Astrocyte of the spinal cord (primary cell): ENCODE measurements around the gene UBL4A.

ENCODE experiments used
- DNase-seq: peaks from one replicate; pipeline ENCODE4 v3.0.0; 2011; ENCODE audit warnings: low read depth, low spot score
- H3K4me3 ChIP-seq: 2 replicates; pipeline ENCODE4 v1.5.1; 2011; ENCODE audit warnings: low read depth, mild to moderate bottlenecking, low read length, moderate library complexity
- in situ Hi-C: cut with HindIII; loops from 2 replicates; pipeline ENCODE4 v1.10.0; 2017; ENCODE audit warnings: low sequenced_read_pairs
- TF ChIP-seq, protein P1 (sequence below): IDR thresholded peaks from 2 replicates; pipeline ENCODE4 v1.5.1; 2012; ENCODE audit warnings: low read depth, mild to moderate bottlenecking, low read length, inconsistent platforms

Gene UBL4A

DNA sequence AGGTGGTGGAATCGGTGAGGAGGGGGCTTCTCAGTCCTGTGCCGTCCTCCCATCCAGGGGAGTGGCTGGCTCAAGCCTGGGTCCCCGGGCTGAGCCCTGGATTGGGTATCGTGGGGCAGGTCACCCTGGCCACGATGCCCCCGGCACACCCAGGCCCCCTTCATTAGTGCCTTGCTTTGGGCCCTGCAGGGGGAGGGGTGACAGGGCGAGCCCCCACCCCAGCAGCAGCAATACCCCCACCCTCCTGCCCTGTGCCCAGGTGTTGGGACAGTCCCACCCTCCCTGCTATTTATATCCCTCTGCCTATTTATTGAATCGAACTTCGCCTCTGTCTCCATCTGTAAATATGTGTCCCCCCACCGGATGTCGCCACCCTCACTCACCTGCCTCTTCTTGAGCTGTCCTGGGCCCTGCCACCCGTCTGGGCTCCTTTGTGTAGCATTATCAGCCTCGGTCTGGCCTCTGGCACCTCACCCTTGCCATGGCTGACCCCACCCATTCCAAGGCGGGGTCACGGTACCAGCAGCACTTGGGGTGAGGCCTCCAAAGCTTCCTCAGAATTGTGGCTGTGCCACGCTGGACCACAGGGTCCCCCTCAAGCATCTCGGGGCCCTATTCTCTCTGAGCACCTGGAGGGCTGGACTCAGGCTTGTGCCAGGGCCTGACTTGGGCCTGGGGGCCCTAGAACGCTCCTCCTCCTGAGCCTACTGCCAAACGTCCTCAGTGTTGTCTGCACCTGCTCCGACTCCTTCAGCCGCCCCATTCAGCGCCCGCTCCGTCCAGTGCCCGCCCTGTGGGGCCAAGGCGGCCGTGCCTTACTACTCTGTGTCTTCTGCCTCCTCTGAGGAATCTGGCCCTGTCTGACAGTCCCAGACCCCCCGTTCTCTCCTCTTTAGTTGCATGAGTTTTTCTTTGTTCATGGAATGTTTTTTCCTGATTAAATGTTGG is 13.5 kb downstream of the UBL4A start:
- TF ChIP-seq, protein P1, sequence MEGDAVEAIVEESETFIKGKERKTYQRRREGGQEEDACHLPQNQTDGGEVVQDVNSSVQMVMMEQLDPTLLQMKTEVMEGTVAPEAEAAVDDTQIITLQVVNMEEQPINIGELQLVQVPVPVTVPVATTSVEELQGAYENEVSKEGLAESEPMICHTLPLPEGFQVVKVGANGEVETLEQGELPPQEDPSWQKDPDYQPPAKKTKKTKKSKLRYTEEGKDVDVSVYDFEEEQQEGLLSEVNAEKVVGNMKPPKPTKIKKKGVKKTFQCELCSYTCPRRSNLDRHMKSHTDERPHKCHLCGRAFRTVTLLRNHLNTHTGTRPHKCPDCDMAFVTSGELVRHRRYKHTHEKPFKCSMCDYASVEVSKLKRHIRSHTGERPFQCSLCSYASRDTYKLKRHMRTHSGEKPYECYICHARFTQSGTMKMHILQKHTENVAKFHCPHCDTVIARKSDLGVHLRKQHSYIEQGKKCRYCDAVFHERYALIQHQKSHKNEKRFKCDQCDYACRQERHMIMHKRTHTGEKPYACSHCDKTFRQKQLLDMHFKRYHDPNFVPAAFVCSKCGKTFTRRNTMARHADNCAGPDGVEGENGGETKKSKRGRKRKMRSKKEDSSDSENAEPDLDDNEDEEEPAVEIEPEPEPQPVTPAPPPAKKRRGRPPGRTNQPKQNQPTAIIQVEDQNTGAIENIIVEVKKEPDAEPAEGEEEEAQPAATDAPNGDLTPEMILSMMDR: no peak
- in situ Hi-C loops: no loop called here
- H3K4me3 ChIP-seq: no peak overlapping the region
- DNase-seq: no peak

DNA sequence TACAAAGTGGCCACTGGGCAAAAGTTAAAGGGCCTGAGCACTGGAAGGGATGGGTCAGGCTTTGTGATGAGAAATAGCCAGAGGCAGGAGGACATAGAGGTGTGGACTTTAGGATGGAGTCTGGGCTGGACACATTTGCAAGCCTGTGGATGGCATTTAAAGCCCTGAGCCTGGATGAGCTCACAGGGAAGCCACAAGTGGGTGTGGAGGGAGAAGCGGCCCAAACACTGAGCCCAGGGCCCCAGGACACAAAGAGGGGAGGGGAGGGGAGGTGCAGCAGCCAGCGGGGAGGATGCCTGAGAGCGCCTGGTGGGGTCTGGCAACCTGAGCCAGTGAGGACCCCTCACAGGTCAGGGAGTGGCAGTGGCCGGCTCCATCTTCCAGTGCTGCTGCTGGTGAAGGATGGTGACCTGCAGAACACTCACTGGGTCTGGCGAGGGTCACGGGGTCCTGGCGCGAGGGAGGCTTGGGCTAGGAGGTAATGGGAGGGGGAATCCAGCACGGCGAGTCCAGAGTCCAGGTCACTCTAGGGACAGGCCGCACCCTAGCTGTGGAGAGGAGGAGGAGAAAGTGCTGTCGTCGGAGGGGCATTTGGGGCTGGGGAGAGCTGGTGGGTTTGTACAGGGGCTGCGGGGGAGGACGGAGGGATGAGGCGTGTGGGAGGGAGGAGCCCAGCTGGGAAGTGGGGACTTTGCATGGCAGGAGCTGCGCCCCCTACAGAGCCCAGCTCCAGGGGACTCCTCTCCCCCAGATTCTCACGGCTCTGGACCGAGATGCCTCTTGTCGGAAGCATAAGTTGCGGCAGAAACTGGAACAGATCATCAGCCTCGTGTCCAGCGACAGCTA is 14.4 kb downstream of the UBL4A start:
- TF ChIP-seq, protein P1: no peak
- in situ Hi-C loops: no loop called here
- no peak for DNase-seq
- H3K4me3 ChIP-seq: no peak overlapping the region

DNA sequence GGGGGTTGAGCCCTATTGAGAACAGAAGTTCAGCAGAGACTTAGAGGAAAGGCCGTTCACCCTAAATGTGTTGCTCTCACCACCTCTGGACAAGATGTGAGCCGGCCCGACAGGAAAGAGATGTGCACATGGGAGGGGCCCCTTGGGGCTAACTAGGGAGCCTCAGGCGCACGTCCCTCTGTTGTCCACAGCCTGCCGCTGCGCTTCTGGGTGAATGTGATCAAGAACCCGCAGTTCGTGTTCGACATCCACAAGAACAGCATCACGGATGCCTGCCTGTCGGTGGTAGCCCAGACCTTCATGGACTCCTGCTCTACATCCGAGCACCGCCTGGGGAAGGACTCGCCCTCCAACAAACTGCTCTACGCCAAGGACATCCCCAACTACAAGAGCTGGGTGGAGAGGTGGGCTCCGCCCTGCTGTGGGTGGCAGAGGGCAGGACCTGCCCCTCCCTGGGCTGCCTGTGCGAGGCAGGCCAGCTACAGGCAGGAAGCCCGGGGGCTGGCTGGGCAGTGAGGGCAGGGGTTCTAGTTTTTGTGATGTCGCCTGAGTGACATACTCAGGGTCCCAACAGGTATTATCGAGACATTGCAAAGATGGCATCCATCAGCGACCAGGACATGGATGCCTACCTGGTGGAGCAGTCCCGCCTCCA is 15.4 kb downstream of the UBL4A start:
- no peak for DNase-seq
- TF ChIP-seq, protein P1: no peak
- no peak overlapping the region for H3K4me3 ChIP-seq
- in situ Hi-C loops: no loop called here

DNA sequence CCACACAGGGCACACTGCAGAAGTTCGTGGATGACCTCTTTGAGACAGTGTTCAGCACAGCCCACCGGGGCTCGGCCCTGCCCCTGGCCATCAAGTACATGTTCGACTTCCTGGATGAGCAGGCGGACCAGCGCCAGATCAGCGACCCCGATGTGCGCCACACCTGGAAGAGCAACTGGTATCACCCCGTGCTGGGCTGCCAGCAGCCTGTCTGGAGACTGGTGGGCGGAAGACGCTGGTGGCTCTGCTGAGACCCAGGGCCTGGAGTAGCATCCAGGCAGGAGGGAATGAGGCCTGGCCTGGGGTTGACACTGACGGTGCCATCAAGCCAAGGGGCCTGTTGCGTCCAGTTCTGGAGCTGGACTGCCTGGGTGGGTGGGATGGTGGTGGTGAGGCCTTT is 16.0 kb downstream of the UBL4A start:
- TF ChIP-seq, protein P1: no peak
- no peak overlapping the region for H3K4me3 ChIP-seq
- in situ Hi-C loops: no loop called here
- DNase-seq: no peak

DNA sequence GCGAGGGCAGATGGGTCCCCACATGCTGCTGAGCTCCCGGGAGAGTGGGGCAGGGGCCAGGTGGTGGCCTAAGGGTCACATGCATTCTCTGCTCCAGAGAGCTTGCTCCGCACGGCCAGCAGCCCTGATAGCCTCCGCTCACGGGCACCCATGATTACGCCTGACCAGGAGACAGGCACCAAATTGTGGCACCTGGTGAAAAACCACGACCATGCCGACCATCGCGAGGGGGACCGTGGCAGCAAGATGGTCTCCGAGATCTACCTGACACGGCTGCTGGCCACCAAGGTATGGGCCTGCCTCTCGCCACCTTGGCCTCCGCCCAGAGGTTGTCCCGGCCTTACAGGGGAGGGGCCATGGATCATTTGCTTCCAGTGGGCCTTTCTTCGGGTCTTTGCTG is 16.5 kb downstream of the UBL4A start:
- in situ Hi-C loops: no loop called here
- DNase-seq: no peak
- TF ChIP-seq, protein P1: no peak
- H3K4me3 ChIP-seq: no peak overlapping the region

DNA sequence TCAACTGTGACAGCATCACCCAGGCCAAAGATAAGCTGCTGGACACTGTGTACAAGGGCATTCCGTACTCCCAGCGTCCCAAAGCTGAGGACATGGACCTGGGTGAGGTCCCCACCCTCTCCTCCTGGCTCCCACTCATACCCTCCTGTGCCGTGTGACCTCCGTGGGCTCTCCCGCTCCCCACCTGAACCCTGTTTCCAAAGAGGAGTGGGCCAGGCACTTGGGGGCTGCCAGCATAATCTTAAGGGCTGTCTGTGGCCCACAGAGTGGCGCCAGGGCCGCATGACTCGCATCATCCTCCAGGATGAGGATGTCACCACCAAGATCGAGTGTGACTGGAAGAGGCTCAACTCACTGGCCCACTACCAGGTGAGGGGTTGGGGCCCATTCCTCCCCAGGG is 17.3 kb downstream of the UBL4A start:
- TF ChIP-seq, protein P1: no peak
- H3K4me3 ChIP-seq: no peak overlapping the region
- in situ Hi-C loops: no loop called here
- DNase-seq: no peak
